GM19238 (cell line): Measurements from ENCODE around the gene UBE2M.
A peak's percentile ranks its signal among the peaks of the same experiment; 100 is the strongest.
"Not testable (repeated sequence)": the region's sequence is repeated elsewhere in the genome, so short reads cannot be mapped to it uniquely, and the experiment has no call there.

ENCODE experiments used
- DNase-seq: peaks from one replicate; pipeline ENCODE4 v3.0.0; 2011; ENCODE audit warnings: low spot score; ENCODE audit not compliant: insufficient read length

UBE2M gene

GRCh38 chr19:58558066-58558622 lies at the start of gene UBE2M:
UBE2M (minus strand) TSS chr19:58558611; CDS start chr19:58558381, 230 bp downstream.
- no peak for DNase-seq

- not testable (repeated sequence) for DNase-seq
Measured at GRCh38 chr19:58607213-58607612, 48.8 kb upstream of the UBE2M start.

- DNase-seq: not testable (repeated sequence)
Measured at GRCh38 chr19:58606251-58606896, 48.0 kb upstream of the UBE2M start.

- no peak for DNase-seq
Measured at GRCh38 chr19:58586133-58586765, 27.8 kb upstream of the UBE2M start.

DNA sequence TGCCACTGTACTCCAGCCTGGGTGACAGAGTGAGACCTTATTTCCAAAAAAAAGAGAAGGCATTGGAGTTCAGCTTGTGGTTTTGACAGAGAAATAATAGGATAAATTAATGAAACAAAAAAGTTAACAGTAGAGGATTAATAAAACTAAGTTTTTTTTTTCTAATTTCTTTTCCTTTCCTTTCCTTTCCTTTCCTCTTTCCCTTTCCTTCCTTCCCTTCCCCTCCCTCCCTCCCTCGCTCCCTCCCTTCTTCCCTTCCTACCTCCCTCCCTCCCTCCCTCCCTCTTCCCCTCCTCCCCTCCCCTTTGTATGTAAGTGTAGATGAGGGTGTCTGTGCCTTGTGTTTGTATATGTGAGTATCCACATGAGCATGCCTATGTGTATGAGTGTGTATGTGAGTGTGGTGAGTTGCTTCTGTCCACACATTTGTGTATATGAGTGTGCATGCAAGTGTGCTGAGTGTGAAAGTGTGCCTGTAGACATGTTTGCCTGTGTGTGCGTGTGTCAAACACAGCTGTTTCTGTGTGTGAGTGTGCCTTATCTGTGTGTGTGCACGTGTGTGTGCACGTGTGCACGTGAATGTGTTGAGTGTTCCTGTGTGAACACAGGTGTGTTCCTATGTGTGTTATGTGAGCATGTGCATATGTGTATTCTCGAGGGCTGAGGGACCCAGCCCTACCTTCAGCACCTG lies 27.2 kb upstream of the UBE2M start:
- no peak for DNase-seq

DNA sequence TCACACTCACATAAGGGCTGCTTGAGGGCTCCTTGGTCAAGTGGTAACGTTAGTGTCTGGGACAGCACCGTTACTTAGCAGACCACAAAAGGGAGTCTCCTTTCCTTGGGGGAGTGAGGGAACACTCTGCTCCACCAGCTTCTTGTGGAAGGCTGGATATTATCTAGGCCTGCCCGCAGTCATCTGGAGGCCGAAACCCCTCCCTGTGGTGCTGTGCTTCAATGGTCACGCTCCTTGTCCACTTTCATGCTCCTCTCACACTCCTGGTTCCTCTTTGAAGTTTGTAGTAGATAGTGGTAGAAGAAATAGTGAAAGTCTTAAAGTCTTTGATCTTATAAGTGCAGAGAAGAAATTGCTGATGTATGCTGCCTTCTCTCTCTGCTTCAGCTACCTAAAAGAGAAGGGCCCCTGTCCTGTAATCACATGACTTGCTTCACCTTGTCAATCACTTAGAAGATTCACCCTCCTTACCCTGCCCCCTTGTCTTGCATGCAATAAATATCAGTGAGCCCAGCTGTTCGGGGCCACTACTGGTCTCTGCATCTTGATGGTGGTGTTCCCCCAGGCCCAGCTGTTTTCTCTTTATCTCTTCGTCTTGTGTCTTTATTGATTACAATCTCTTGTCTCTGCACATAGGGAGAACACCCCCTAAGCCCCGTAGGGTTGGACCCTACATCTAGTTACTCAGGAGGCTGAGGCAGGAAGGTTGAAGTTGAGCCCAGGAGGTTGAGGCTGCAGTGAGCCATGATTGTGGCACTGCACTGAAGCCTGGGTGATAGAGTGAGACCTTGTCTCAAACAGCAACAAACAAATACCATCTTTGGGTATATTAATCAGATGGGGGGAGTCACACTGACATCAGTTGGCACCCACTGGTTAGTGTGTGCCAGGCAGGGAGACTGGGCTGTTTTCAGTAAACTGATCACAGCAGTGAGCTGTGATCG lies 26.4 kb upstream of the UBE2M start:
- DNase-seq: no peak

DNA sequence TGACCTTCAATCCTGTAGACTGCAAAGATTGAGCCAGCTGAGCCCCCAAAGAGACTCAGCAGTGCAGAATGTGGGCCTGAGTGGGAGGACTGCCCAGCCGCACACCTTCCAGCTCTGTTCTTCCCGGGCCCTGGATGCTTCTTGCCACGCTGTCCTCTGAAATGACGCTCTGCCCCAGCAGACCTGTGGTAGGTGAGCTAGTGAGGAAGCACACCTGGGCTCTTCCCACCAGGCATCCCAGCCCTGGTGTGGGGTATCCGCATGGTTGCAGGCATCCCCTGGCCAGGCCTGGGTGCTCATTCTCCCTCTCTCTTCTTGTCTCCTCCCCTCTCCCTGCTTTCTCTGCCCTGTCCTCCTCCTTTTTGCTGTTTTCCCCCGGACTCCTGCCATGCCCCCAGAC lies 24.6 kb upstream of the UBE2M start:
- no peak for DNase-seq

GRCh38 chr19:58581227-58582141 lies 23.1 kb upstream of the UBE2M start:
- DNase-seq: peak; percentile 67

- DNase-seq: no peak
Measured at GRCh38 chr19:58579473-58580142, 21.2 kb upstream of the UBE2M start.

DNA sequence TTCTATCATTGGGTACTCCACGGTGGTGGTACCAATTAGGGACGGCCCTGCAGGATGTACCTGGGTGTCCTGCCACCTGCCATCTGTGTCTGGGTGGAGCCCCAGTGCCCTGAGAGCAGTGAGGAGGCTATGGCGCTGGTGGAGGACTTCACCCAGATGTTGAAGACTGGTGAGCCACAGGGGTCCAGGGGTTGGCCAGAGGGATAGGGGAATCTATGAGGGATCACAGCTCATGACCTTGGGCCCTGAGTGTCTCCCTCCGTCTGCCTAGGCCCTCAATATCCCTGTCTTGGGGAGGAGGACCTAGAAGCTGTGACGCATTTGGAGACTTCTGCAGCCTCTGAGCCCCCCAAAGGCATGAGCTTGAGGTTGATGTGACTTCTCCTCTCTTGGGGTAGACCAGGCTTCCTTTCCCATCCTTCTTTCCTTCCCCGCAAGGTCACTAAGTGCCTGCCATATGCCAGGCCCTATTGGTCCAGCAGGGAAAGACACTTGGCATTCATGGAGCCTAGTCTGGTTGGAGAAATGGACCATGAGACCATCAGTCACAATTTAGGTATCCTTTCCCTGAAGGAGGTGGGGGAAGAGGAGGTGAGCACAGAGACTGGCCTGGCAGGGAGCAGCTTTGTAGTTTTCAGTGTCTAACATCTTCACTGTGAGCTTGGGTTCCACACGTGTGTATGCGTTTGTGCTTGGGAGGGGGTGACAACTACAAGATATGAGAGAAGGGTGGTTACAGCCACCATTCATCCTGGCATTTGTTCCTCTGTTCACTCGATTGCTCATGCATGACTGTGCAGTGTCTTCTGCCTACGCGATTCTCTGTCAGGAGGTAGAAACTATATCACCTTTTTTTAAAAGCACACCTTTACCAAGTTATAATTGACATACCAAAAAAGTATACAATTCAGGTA lies 19.9 kb upstream of the UBE2M start:
- DNase-seq: no peak

GRCh38 chr19:58577581-58577980 lies 19.2 kb upstream of the UBE2M start:
- not testable (repeated sequence) for DNase-seq

- DNase-seq: peak; percentile 75
Measured at GRCh38 chr19:58575183-58576041, 17.0 kb upstream of the UBE2M start.

DNA sequence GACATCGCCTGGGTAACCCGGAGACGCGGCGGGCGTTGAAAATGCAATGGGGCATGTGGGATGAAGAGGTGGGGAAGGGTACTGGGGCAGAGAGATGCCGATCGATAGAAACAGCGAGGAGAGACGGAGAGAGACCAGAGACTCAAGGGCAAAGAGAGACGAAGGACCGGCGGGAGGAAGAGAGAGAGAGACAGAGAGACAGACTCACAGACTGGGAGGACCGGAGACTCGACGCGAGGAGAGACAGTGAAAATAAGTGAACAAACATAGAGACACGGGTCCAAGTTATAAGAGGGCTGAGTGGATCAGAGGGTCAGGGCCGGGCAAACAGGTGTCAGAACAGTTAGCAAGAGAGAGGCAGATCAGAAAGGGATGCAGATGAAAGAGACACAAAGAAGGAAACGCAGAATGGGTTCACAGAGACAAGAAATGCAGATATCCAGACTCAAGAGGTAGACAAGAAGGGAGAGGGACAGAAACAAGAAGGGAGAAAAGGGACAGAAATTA lies 15.3 kb upstream of the UBE2M start:
- no peak for DNase-seq

DNA sequence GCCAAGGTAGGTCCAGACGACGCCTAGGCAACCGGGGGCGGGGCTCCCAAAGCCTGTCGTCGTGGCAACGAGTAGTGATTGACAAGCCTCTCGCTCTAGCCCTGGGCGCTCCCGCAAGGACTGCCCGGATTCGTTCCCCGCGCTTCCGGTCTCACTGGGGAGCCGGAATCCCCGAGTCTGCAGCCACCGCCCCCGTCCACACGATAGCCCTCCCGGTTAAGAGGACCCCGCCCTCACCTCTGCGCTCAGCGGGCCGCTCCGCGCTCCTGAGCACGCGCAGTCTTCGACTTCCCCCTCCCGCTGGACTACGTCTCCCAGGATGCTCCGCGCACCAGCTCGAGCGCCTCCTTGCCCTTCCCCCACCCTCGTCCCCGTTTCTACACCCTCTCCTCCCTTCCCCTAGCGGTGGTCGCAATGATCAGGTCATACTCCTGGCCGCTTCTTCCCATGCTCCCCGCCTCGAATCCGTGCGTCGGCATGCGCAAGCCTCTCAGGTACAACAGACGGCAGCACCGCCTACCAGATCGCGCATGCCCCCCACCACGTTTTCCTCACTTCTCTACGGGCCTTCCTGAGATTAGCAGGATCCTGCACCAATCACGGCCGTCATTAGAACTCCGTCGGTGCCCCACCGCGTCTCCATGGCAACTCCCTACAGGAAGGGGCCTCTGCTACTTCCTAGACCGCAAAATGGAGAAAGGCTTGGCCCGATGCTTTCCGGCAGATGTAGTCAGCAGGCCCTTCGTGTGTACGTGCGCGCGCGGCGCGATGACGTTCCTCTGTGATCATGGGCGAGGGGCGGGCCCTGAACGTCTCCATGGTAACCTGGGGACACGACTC lies 14.6 kb upstream of the UBE2M start, which contains the start of gene MZF1:
MZF1 (minus strand) TSS at position 518 of the 840 bp plus-strand sequence. CDS start 1,946 bp downstream, outside the sequence.
- peak; percentile 97 for DNase-seq

- no peak for DNase-seq
Measured at GRCh38 chr19:58572026-58572817, 13.8 kb upstream of the UBE2M start.
